Measurements from ENCODE around the gene ZNF575. TPM values are rescaled to one million over a fixed set of nuclear protein-coding genes. Genes with fewer than 3 reads are reported as not detected.

Gene ZNF575
- total RNA-seq, 6 experiments from 2014 or later, result 1.6 to 2.9 (median 2.3) TPM

- H3K9me3 Mint-ChIP-seq, result no peaks in the 10 kb centered on the region
- peak overlapping the region; percentile 82 for H3K27ac Mint-ChIP-seq
- H3K4me1 Mint-ChIP-seq (ENCODE audit: low read depth), result peaks cover 43% of the 10 kb centered on the region
- DNase-seq, result no peak
- peaks cover 4% of the 10 kb centered on the region; the same call in 1 of the 2 replicates for H3K36me3 Mint-ChIP-seq (ENCODE audit: low read depth)
- no peak for TF ChIP-seq CTCF (IDR thresholded peaks at IDR 0.05)
- H3K27me3 Mint-ChIP-seq (ENCODE audit: insufficient read depth), result peaks cover 2% of the 10 kb centered on the region
- peak overlapping the region; percentile 91 for H3K4me3 Mint-ChIP-seq
These were observed 422 bp upstream of the ZNF575 start for GRCh38 chr19:43532571-43532961.

- H3K4me3 Mint-ChIP-seq, result peak overlapping the region; percentile 91
- no peaks in the 10 kb centered on the region for H3K9me3 Mint-ChIP-seq
- H3K36me3 Mint-ChIP-seq (ENCODE audit: low read depth), result peaks cover 6% of the 10 kb centered on the region; the same call in 1 of the 2 replicates
- peaks cover 2% of the 10 kb centered on the region for H3K27me3 Mint-ChIP-seq (ENCODE audit: insufficient read depth)
- H3K4me1 Mint-ChIP-seq (ENCODE audit: low read depth), result peaks cover 34% of the 10 kb centered on the region
- TF ChIP-seq CTCF (IDR thresholded peaks at IDR 0.05), result no peak
- peak; percentile 99 for DNase-seq
- peak overlapping the region; percentile 91 for H3K27ac Mint-ChIP-seq
These were observed 737 bp downstream of the ZNF575 start for GRCh38 chr19:43533546-43534304.

GRCh38 chr19:43534305-43534815, 1.4 kb downstream of the ZNF575 start:
- Mint-ChIP-seq H3K36me3 (ENCODE audit: low read depth) (peaks cover 11% of the 10 kb centered on the region), H3K4me1 (ENCODE audit: low read depth) (peaks cover 33% of the 10 kb centered on the region), H3K27ac (peak overlapping the region; percentile 91), H3K4me3 (peak overlapping the region; percentile 91), H3K27me3 (ENCODE audit: insufficient read depth) (peaks cover 2% of the 10 kb centered on the region), H3K9me3 (no peaks in the 10 kb centered on the region)
- no peak for DNase-seq
- no peak for TF ChIP-seq CTCF (IDR thresholded peaks at IDR 0.05)

- TF ChIP-seq CTCF (IDR thresholded peaks at IDR 0.05), result peak; percentile 78
- H3K9me3 Mint-ChIP-seq, result no peaks in the 10 kb centered on the region
- DNase-seq, result peak; percentile 19
- peaks cover 26% of the 10 kb centered on the region for H3K4me1 Mint-ChIP-seq (ENCODE audit: low read depth)
- H3K4me3 Mint-ChIP-seq, result peak overlapping the region; percentile 91; the same call in 1 of the 2 replicates
- H3K36me3 Mint-ChIP-seq (ENCODE audit: low read depth), result peaks cover 16% of the 10 kb centered on the region
- H3K27me3 Mint-ChIP-seq (ENCODE audit: insufficient read depth), result no peaks in the 10 kb centered on the region; the same call in 1 of the 2 replicates
- peak overlapping the region; percentile 91; the same call in 1 of the 2 replicates for H3K27ac Mint-ChIP-seq
These were observed 2.1 kb downstream of the ZNF575 start for GRCh38 chr19:43534816-43535761.

- TF ChIP-seq CTCF (IDR thresholded peaks at IDR 0.05), result no peak
- H3K4me3 Mint-ChIP-seq, result no peak overlapping the region
- H3K36me3 Mint-ChIP-seq (ENCODE audit: low read depth), result peaks cover 27% of the 10 kb centered on the region
- peaks cover 10% of the 10 kb centered on the region for H3K4me1 Mint-ChIP-seq (ENCODE audit: low read depth)
- no peaks in the 10 kb centered on the region for H3K9me3 Mint-ChIP-seq
- no peak for DNase-seq
- peaks cover 1% of the 10 kb centered on the region; the same call in 1 of the 2 replicates for H3K27me3 Mint-ChIP-seq (ENCODE audit: insufficient read depth)
- H3K27ac Mint-ChIP-seq, result no peak overlapping the region
These were observed 5.9 kb downstream of the ZNF575 start for GRCh38 chr19:43538922-43539321.

Data from HFFc6 (cell line).